ENCODE measurements around the gene NEK7. TPM values are rescaled to one million over a fixed set of nuclear protein-coding genes. Genes with fewer than 3 reads are reported as not detected.

Gene NEK7
- 10 to 100 TPM; 55.9 to 64.9 TPM for total RNA-seq

- Mint-ChIP-seq H3K36me3 (ENCODE audit: insufficient read depth in 2 of 2) (peaks cover 3 to 4% of the 10 kb centered on the region in 2 donors), H3K4me3 (peak within 1 kb of the TSS; percentile 97 to 100), H3K27ac (peak within 1 kb of the TSS; percentile 97), H3K4me1 (ENCODE audit: low read depth) (peaks cover 32% of the 10 kb centered on the region), H3K9me3 (no peaks in the 10 kb centered on the region), H3K27me3 (ENCODE audit: low read depth) (no peaks in the 10 kb centered on the region)
- DNase-seq (peak; percentile 64 to 76), ATAC-seq (replicated peaks in 1 of 2) (peak; percentile 50 to 53)
These were observed at the start of gene NEK7 for GRCh38 chr1:198156745-198157240. Gene NEK7, plus strand, starts transcription at chr1:198156998. Its CDS starts 75,583 bp downstream, at chr1:198232581.

DNA sequence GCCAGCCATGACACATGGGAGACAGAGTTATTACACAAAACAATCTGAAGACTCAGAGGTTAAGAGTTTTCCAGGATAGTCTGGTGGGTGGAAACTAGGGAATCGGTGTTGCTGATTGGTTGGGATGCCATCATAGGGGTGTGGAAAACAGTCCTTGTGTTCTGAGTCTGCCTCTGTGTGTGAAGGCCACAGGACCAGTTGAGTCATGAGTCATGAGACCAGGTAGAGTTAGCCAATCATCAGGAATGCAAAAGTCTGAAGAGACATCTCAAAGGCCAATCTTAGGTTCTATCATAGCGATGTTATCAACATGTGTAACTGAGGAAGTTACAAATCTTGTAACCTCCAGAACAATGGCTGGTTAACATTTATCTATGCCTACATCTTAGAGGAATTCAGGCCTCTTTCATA, 49.7 kb upstream of the NEK7 start:
- no peak overlapping the region for H3K4me3 Mint-ChIP-seq
- no peak for ATAC-seq (replicated peaks in 1 of 2)
- H3K27ac Mint-ChIP-seq, result no peak overlapping the region

DNA sequence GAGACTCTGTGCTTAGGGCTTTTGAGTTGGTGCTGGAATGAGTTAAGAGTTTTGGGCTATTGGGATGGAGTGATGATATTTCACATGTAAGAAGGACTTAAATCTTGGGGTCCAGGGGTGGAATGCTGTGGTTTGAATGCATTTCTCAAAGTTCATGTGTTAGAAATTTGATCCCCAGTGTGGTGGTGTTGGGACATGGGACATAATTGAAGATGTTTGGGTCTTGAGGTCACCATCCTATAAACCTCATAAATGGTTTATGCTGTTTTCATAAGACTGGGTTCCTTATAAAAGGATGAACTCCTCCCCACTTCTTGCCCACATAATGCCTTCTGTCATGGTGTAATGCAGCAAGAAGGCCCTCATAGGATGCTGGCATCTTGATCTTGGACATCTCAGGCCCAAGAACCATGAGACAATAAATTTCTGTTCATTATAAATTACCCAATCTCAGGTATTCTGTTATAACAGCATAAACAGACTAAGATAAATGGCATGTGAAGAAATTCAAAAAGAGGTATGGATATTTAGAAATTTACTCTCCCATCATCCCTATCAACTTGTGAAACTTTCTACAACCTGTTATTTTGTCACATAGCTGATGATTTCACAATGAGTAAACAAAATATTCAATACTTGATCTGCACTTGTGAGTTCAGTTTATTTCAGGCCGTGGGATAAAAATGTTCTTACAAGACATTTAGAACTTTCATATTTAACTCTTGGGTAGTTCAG, 48.0 kb upstream of the NEK7 start:
- ATAC-seq (replicated peaks in 1 of 2), result no peak
- H3K27ac Mint-ChIP-seq, result no peak overlapping the region

More for the DNA sequence above, 49.7 kb upstream of the NEK7 start:
- Mint-ChIP-seq H3K36me3 (ENCODE audit: insufficient read depth in 2 of 2) (no peaks in the 10 kb centered on the region), H3K9me3 (peaks cover 0 to 2% of the 10 kb centered on the region in 2 donors), H3K4me1 (ENCODE audit: low read depth) (peaks cover 13% of the 10 kb centered on the region), H3K27me3 (ENCODE audit: low read depth) (no peaks in the 10 kb centered on the region)
- no peak for DNase-seq

DNA sequence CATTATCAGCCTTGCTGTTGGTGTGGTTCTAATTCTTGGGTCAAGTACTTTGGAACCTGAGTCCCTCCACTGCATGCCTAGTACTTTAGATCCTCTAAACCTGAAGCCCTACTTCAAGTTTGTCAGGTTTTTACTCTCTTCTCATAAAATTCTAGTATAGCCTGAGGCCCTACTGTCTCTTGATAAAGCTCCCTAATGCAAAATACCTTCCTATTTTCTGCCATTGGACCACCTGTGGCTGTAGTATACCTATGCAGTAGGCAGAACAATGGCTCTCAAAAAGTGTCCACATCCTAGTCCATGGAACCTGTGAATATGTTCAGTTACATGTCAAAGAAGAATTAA, 47.5 kb upstream of the NEK7 start:
- H3K4me1 Mint-ChIP-seq (ENCODE audit: low read depth), result no peaks in the 10 kb centered on the region

More for the DNA sequence above, 48.0 kb upstream of the NEK7 start:
- H3K36me3 Mint-ChIP-seq (ENCODE audit: insufficient read depth in 2 of 2), result no peaks in the 10 kb centered on the region
- H3K4me1 Mint-ChIP-seq (ENCODE audit: low read depth), result no peaks in the 10 kb centered on the region
- H3K27me3 Mint-ChIP-seq (ENCODE audit: low read depth), result no peaks in the 10 kb centered on the region
- peaks cover 0 to 2% of the 10 kb centered on the region in 2 donors for H3K9me3 Mint-ChIP-seq
- H3K4me3 Mint-ChIP-seq, result no peak overlapping the region
- DNase-seq, result no peak

GRCh38 chr1:198113342-198113750, 43.5 kb upstream of the NEK7 start:
- ATAC-seq (replicated peaks in 1 of 2) (no peak), DNase-seq (no peak)
- Mint-ChIP-seq H3K27me3 (ENCODE audit: low read depth) (no peaks in the 10 kb centered on the region), H3K36me3 (ENCODE audit: insufficient read depth in 2 of 2) (no peaks in the 10 kb centered on the region), H3K4me1 (ENCODE audit: low read depth) (no peaks in the 10 kb centered on the region), H3K9me3 (no peaks in the 10 kb centered on the region), H3K27ac (no peak overlapping the region), H3K4me3 (no peak overlapping the region)

More for the DNA sequence above, 47.5 kb upstream of the NEK7 start:
- Mint-ChIP-seq H3K36me3 (ENCODE audit: insufficient read depth in 2 of 2) (no peaks in the 10 kb centered on the region), H3K27ac (no peak overlapping the region), H3K9me3 (peaks cover 0 to 2% of the 10 kb centered on the region in 2 donors), H3K27me3 (ENCODE audit: low read depth) (no peaks in the 10 kb centered on the region), H3K4me3 (no peak overlapping the region)
- no peak for DNase-seq
- ATAC-seq (replicated peaks in 1 of 2), result no peak

DNA sequence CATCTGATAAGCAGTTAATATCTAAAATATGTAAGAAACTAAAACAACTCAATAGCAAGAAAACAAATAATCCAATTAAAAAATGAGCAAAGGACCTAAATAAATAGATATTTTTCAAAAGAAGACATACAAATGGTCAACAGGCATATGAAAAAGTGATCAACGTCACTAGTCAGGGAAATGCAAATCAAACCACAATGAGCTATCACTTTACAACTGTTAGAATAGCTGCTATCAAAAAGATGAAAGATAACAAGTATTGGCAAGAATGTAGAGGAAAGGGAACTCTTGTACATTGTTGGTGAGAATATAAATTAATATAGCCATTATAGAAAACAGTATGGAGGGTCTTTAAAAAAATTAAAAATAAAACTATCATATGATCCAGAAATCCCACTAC, 40.7 kb upstream of the NEK7 start:
- H3K4me1 Mint-ChIP-seq (ENCODE audit: low read depth), result no peaks in the 10 kb centered on the region

GRCh38 chr1:198116469-198116868, 40.3 kb upstream of the NEK7 start:
- ATAC-seq (replicated peaks in 1 of 2) (no peak), DNase-seq (no peak)
- Mint-ChIP-seq H3K4me1 (ENCODE audit: low read depth) (no peaks in the 10 kb centered on the region), H3K4me3 (no peak overlapping the region), H3K27ac (peak overlapping the region; percentile 17), H3K9me3 (no peaks in the 10 kb centered on the region), H3K36me3 (ENCODE audit: insufficient read depth in 2 of 2) (no peaks in the 10 kb centered on the region), H3K27me3 (ENCODE audit: low read depth) (no peaks in the 10 kb centered on the region)

More for the DNA sequence above, 40.7 kb upstream of the NEK7 start:
- Mint-ChIP-seq H3K27ac (no peak overlapping the region), H3K27me3 (ENCODE audit: low read depth) (no peaks in the 10 kb centered on the region), H3K4me3 (no peak overlapping the region), H3K9me3 (no peaks in the 10 kb centered on the region), H3K36me3 (ENCODE audit: insufficient read depth in 2 of 2) (no peaks in the 10 kb centered on the region)
- DNase-seq (no peak), ATAC-seq (replicated peaks in 1 of 2) (no peak)

DNA sequence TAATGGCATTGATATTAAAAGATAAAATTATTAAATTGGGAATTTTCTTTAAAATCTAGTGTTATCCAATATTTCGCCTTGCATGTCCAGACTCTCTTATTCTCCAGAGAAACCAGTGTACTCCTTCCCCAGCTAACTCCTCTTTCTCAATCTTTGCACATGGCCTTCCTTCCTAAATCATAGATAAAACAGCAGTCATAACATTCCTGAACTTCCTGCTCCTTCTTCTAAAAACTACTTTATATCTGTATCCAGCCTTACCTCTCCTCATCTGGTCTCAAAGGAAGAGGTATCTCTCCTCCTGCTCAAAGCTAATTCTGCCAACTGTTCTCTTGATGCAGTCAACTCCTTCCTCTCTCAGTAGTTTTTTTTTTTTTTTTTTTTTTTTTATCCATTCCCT, 39.5 kb upstream of the NEK7 start:
- Mint-ChIP-seq H3K27me3 (ENCODE audit: low read depth) (no peaks in the 10 kb centered on the region), H3K4me3 (no peak overlapping the region), H3K27ac (no peak overlapping the region), H3K4me1 (ENCODE audit: low read depth) (no peaks in the 10 kb centered on the region), H3K9me3 (no peaks in the 10 kb centered on the region), H3K36me3 (ENCODE audit: insufficient read depth in 2 of 2) (no peaks in the 10 kb centered on the region)
- ATAC-seq (replicated peaks in 1 of 2) (no peak), DNase-seq (no peak)

DNA sequence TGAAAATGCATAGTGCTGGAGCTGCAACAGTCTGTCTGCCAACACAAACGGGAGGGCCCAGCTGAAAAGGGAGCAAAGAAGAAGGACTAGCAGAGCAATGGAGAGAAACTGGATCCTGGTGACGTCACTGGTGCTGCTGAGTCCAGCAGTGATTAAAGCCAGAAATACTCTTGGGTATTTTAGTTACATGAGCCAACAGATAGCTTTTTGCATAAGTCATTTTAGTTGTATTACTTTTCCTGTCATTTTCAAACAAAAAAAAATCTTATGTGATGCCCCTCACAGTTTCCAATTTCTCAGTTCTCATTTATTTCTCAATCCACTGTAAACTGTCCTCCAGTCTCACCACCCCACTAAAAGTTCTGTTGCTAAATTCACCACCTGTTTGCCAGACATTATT, 38.7 kb upstream of the NEK7 start:
- H3K36me3 Mint-ChIP-seq (ENCODE audit: insufficient read depth in 2 of 2), result no peaks in the 10 kb centered on the region
- no peak overlapping the region for H3K4me3 Mint-ChIP-seq
- no peaks in the 10 kb centered on the region for H3K4me1 Mint-ChIP-seq (ENCODE audit: low read depth)
- ATAC-seq (replicated peaks in 1 of 2) (no peak), DNase-seq (no peak)
- H3K9me3 Mint-ChIP-seq, result no peaks in the 10 kb centered on the region
- no peaks in the 10 kb centered on the region for H3K27me3 Mint-ChIP-seq (ENCODE audit: low read depth)
- H3K27ac Mint-ChIP-seq, result no peak overlapping the region

DNA sequence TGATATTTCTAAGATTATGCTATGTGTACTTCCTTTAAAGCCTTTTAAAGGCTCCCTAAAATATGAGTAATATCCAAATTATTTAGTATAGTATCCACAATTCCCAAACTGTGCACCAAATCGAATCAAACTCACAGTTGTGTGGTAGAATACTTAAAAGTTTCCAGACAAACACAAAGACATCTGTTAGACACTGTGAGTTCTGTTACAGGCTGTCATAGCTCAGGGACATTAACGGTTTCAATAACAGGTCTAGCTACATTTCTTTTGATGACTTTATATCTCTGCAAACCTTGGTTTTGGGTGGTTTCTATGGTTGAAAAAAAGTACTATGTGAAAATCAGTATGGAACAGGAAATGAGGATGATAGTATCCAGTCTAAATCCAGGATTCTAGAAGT, 36.9 kb upstream of the NEK7 start:
- no peak for ATAC-seq (replicated peaks in 1 of 2)
- H3K4me3 Mint-ChIP-seq, result no peak overlapping the region

DNA sequence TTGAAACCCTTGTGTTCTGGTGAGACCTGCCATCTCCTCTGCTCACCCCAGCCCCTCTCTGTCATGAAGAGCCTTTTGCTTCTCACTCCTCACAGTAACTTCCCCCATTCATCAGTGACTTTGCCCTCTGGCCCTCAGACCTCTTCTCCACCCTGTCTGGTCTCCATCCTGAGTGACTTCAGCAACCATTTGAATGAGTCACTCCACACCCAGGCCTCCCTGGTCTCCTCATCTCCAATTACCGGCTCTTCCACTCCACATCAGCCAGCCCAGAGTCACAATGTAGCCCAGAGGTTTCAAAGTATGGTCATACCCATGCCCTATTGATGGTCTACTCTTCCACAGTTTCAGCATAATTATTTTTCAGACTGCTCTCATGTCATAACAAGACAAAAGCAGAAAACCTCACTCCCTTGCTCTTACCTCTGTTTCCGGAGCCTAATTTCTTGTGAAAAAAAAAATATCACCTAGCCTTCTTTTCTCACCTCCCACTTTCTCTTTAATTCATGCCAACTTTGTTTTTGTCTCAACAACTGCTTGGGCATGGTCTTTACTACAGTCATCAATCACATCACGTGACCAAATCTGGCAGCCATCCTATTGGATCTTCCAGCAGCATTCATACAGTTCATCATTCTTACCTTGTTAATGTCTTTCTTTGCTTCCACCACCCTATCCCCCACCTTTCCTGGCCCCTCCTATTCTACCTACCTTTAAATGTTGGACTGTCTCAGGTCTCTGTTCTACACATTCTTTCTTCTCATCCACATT, 35.6 kb upstream of the NEK7 start:
- H3K4me3 Mint-ChIP-seq, result no peak overlapping the region
- H3K9me3 Mint-ChIP-seq, result no peaks in the 10 kb centered on the region
- peak overlapping the region; percentile 21 for H3K27ac Mint-ChIP-seq
- H3K4me1 Mint-ChIP-seq (ENCODE audit: low read depth), result no peaks in the 10 kb centered on the region
- no peaks in the 10 kb centered on the region for H3K27me3 Mint-ChIP-seq (ENCODE audit: low read depth)
- no peaks in the 10 kb centered on the region for H3K36me3 Mint-ChIP-seq (ENCODE audit: insufficient read depth in 2 of 2)
- ATAC-seq (replicated peaks in 1 of 2), result peak; percentile 13 to 53
- DNase-seq, result no peak

More for the DNA sequence above, 36.9 kb upstream of the NEK7 start:
- Mint-ChIP-seq H3K36me3 (ENCODE audit: insufficient read depth in 2 of 2) (no peaks in the 10 kb centered on the region), H3K4me1 (ENCODE audit: low read depth) (no peaks in the 10 kb centered on the region), H3K9me3 (no peaks in the 10 kb centered on the region), H3K27ac (no peak overlapping the region), H3K27me3 (ENCODE audit: low read depth) (no peaks in the 10 kb centered on the region)
- no peak for DNase-seq

DNA sequence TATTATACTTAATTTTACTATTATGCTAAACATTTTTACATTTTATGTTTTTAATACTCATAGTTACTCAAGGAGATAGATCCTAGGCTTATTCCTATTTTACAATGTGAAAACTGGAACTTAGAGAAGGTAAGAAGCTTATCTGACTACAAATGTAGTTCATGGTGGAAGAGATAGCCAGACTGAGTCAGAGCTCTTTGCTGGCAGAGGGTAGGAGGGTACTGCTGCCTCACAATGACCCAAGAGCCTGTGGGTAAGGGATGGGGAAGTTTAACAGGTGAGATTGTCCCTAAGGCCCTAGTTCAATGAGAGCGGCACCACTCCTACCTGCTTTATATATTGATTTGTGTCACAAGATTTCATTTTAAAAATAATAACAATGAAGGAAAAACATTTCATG, 34.1 kb upstream of the NEK7 start:
- no peaks in the 10 kb centered on the region for H3K27me3 Mint-ChIP-seq (ENCODE audit: low read depth)
- no peaks in the 10 kb centered on the region for H3K36me3 Mint-ChIP-seq (ENCODE audit: insufficient read depth in 2 of 2)
- no peak overlapping the region for H3K4me3 Mint-ChIP-seq
- H3K9me3 Mint-ChIP-seq, result no peaks in the 10 kb centered on the region
- peaks cover 5% of the 10 kb centered on the region for H3K4me1 Mint-ChIP-seq (ENCODE audit: low read depth)
- ATAC-seq (replicated peaks in 1 of 2), result no peak
- no peak for DNase-seq
- no peak overlapping the region for H3K27ac Mint-ChIP-seq

DNA sequence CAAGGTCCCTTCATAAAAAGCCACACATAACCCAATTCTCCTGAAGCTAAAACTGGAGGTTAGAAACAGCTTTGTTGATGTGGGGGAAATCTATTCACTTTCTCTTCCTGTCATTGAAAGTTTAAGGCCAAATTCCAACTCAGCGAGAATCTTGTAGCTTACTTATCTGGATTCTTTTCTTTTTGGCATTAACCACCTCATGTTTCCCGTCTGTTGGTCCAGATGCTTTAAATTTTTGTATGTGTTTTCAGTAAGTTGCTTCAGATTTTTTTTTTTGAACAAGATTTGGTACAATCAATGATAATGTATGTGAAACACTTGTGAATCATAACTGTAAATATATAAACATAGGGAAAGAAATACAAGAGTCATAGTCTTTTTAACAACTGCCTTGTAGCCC, 33.7 kb upstream of the NEK7 start:
- Mint-ChIP-seq H3K4me1 (ENCODE audit: low read depth) (peaks cover 9% of the 10 kb centered on the region), H3K4me3 (no peak overlapping the region), H3K27me3 (ENCODE audit: low read depth) (no peaks in the 10 kb centered on the region), H3K27ac (no peak overlapping the region), H3K9me3 (no peaks in the 10 kb centered on the region), H3K36me3 (ENCODE audit: insufficient read depth in 2 of 2) (no peaks in the 10 kb centered on the region)
- DNase-seq, result no peak
- no peak for ATAC-seq (replicated peaks in 1 of 2)

All from activated T-cell treated with anti-CD3 and anti-CD28 coated beads, Interleukin-2, amount 50 U/mL, for 72 hours (primary cell).